MCF 10A (cell line): Measurements from ENCODE around the gene ZNF628. TPM values are rescaled to one million over a fixed set of nuclear protein-coding genes. Genes with fewer than 3 reads are reported as not detected.

Experiments used
- BruUV-seq: library from RNA; stranded (reverse); fragments of 400-500 nt; replicated peaks from 2 replicates; lab custom pipeline; 2021; lab: Mats Ljungman, UMichigan
- CTCF ChIA-PET: fragments of 300-600 bp; sonication (Branson Sonifier 250); formaldehyde crosslinking; extraction: SDS; loops from one replicate; lab custom pipeline; 2021; ENCODE audit warnings: antibody characterized with exemption, inconsistent platforms; lab: Yijun Ruan, JAX
- POLR2A ChIA-PET: fragments of 300-600, 350-650 bp; sonication (Branson Sonifier 250); formaldehyde crosslinking; extraction: SDS; loops from one replicate; lab custom pipeline; 2020; ENCODE audit warnings: antibody characterized with exemption, inconsistent platforms; lab: Yijun Ruan, JAX
- DNase-seq: peaks from one replicate; pipeline ENCODE4 v3.0.0-alpha.2; 2018; ENCODE audit not compliant: unreplicated experiment
- H3K27ac Mint-ChIP-seq: one replicate; pipeline ENCODE4 v1.8.0; 2022; ENCODE audit warnings: mild to moderate bottlenecking, low read depth, mixed read lengths; ENCODE audit not compliant: unreplicated experiment
- H3K27me3 Mint-ChIP-seq: one replicate; pipeline ENCODE4 v1.8.0; 2022; ENCODE audit warnings: mixed read lengths; ENCODE audit not compliant: insufficient read depth, unreplicated experiment
- H3K36me3 Mint-ChIP-seq: one replicate; pipeline ENCODE4 v1.8.0; 2022; ENCODE audit warnings: mild to moderate bottlenecking, moderate library complexity, mixed read lengths; ENCODE audit not compliant: insufficient read depth, unreplicated experiment
- H3K4me1 Mint-ChIP-seq: one replicate; pipeline ENCODE4 v1.8.0; 2022; ENCODE audit warnings: mixed read lengths; ENCODE audit not compliant: insufficient read depth, unreplicated experiment
- H3K4me3 Mint-ChIP-seq: one replicate; pipeline ENCODE4 v1.8.0; 2022; ENCODE audit warnings: mild to moderate bottlenecking, moderate library complexity, mixed read lengths; ENCODE audit not compliant: unreplicated experiment
- H3K9me3 Mint-ChIP-seq: one replicate; pipeline ENCODE4 v1.8.0; 2022; ENCODE audit warnings: mixed read lengths; ENCODE audit not compliant: unreplicated experiment
- CTCF ChIP-seq: fragments of 200-600 bp; IDR thresholded peaks from one replicate; pipeline ENCODE4 v1.8.0; 2022; ENCODE audit warnings: antibody characterized with exemption, mild to moderate bottlenecking; ENCODE audit not compliant: unreplicated experiment
- intact Hi-C: fragments of 100-400 bp; cut with micrococcal nuclease; formaldehyde crosslinking; loops from 2 replicates; pipeline ENCODE4 v1.14.1; 2022
- total RNA-seq: library from RNA; stranded (reverse); gene quantifications from 2 replicates; pipeline ENCODE4 v1.2.3, GENCODE V29; 2022

Gene ZNF628
- total RNA-seq, 1 experiment from 2014 or later = 12.1 TPM

- no peaks in the 10 kb centered on the region for H3K27me3 Mint-ChIP-seq
- no peak for DNase-seq
- peaks cover 31% of the 10 kb centered on the region for H3K4me1 Mint-ChIP-seq
- intact Hi-C loops = no loop called here
- ChIA-PET CTCF (interaction anchor here (0.6 kb wide), 2 partner anchors 14 to 990 kb away, joined by 3 read pairs; no protein-coding TSS in a partner anchor), POLR2A (no interaction called here)
- no peak overlapping the region for H3K27ac Mint-ChIP-seq
- no peaks in the 10 kb centered on the region for H3K36me3 Mint-ChIP-seq
- BruUV-seq = no TSS peak
- no peak for TF ChIP-seq CTCF
- H3K4me3 Mint-ChIP-seq = no peak overlapping the region
- H3K9me3 Mint-ChIP-seq = no peaks in the 10 kb centered on the region
Measured at GRCh38 chr19:55481148-55481793, 4.9 kb downstream of the ZNF628 start.

GRCh38 chr19:55481794-55482155 is 5.4 kb downstream of the ZNF628 start:
- H3K27ac Mint-ChIP-seq = no peak overlapping the region
- H3K36me3 Mint-ChIP-seq = no peaks in the 10 kb centered on the region
- H3K27me3 Mint-ChIP-seq = no peaks in the 10 kb centered on the region
- BruUV-seq = no TSS peak
- H3K4me1 Mint-ChIP-seq = peaks cover 32% of the 10 kb centered on the region
- no peak for TF ChIP-seq CTCF
- ChIA-PET CTCF (interaction anchor here (0.6 kb wide), 2 partner anchors 14 to 990 kb away, joined by 3 read pairs; no protein-coding TSS in a partner anchor), POLR2A (no interaction called here)
- no peak for DNase-seq
- no peaks in the 10 kb centered on the region for H3K9me3 Mint-ChIP-seq
- H3K4me3 Mint-ChIP-seq = no peak overlapping the region
- intact Hi-C loops = no loop called here

GRCh38 chr19:55482156-55482961 is 5.9 kb downstream of the ZNF628 start:
- H3K27me3 Mint-ChIP-seq = no peaks in the 10 kb centered on the region
- H3K9me3 Mint-ChIP-seq = no peaks in the 10 kb centered on the region
- intact Hi-C loops = no loop called here
- TF ChIP-seq CTCF = no peak
- BruUV-seq = no TSS peak
- POLR2A ChIA-PET = interaction anchor here (1.2 kb wide), 1 partner anchor 11 kb away, joined by 4 read pairs; no protein-coding TSS in a partner anchor
- no peaks in the 10 kb centered on the region for H3K36me3 Mint-ChIP-seq
- peaks cover 33% of the 10 kb centered on the region for H3K4me1 Mint-ChIP-seq
- DNase-seq = no peak
- H3K27ac Mint-ChIP-seq = no peak overlapping the region
- CTCF ChIA-PET = interaction anchor here (0.6 to 1.8 kb wide), 2 partner anchors 14 to 15 kb away, joined by 3 to 9 read pairs; no protein-coding TSS in a partner anchor
- no peak overlapping the region for H3K4me3 Mint-ChIP-seq
